GM12892 (cell line): ENCODE measurements around the gene SLC25A17.

ENCODE experiments used
- POLR2A ChIP-seq: IDR thresholded peaks from 2 replicates; pipeline ENCODE4 v1.6.1; 2011; ENCODE audit warnings: low read depth, low read length, control low read depth
- POLR2AphosphoS5 ChIP-seq: IDR thresholded peaks from 2 replicates; pipeline ENCODE4 v1.6.1; 2011; ENCODE audit warnings: low read depth, low read length, control low read depth

DNA sequence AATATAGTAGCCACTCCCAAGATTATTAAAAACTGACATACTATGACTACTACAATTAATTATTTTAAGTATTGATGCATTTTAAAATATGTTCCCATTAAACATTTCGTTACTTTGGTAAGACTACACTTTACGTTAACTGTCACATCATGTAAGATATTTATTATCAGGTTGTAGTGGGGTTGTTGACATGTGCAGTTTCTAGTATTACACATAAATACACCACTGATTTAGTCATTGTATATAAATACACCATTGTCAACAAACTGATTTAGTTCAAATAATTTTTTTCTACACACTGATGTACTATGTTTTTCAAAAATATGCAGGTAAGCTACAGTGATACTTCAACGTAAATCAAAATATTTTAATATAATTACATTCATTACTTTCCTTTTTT is 25.8 kb upstream of the SLC25A17 start:
- TF ChIP-seq POLR2A (no peak), POLR2AphosphoS5 (no peak)
